GM23338 (cell line): ENCODE data around the gene POLR2B. TPM values are rescaled to one million over a fixed set of nuclear protein-coding genes. Genes with fewer than 3 reads are reported as not detected.

Experiments
- ATAC-seq: fragments of 200-7000 bp; cut with Tn5 transposase; 3 replicates; pipeline ENCODE4 v1.9.1; 2020
- DNase-seq: peaks from one replicate; pipeline ENCODE4 v3.0.0-alpha.2; 2015; ENCODE audit warnings: low spot score
- H2AFZ ChIP-seq: fragments of 200-600 bp; sonication (generic); 2 replicates; pipeline ENCODE4 v1.8.0; 2016; ENCODE audit warnings: antibody characterized with exemption, mild to moderate bottlenecking, moderate library complexity
- H3F3A ChIP-seq: fragments of 200-600 bp; sonication (generic); replicated peaks from 2 replicates; pipeline ENCODE4 v1.8.0; 2017; ENCODE audit warnings: antibody characterized with exemption, mixed run types, low read depth
- H3K27ac ChIP-seq: fragments of 200-600 bp; sonication (generic); 2 replicates; pipeline ENCODE4 v1.6.1; 2016; ENCODE audit warnings: low read depth
- H3K27me3 ChIP-seq: fragments of 200-600 bp; sonication (generic); 2 replicates; pipeline ENCODE4 v1.8.0; 2016; ENCODE audit warnings: mild to moderate bottlenecking, mixed run types, moderate library complexity; ENCODE audit not compliant: insufficient read depth
- H3K36me3 ChIP-seq: fragments of 200-600 bp; sonication (generic); 2 replicates; pipeline ENCODE4 v1.8.0; 2016; ENCODE audit warnings: mild to moderate bottlenecking; ENCODE audit not compliant: insufficient read depth
- H3K4me1 ChIP-seq: fragments of 200-600 bp; sonication (generic); 2 replicates; pipeline ENCODE4 v1.8.0; 2016; ENCODE audit warnings: mild to moderate bottlenecking, moderate library complexity; ENCODE audit not compliant: insufficient read depth
- H3K4me2 ChIP-seq: fragments of 200-600 bp; sonication (generic); 2 replicates; pipeline ENCODE4 v1.7.1; 2017; ENCODE audit warnings: mixed run types
- H3K4me3 ChIP-seq: fragments of 200-600 bp; sonication (generic); 2 replicates; pipeline ENCODE4 v1.6.1; 2016; ENCODE audit warnings: mixed run types
- H3K79me2 ChIP-seq: fragments of 200-600 bp; sonication (generic); replicated peaks from 2 replicates; pipeline ENCODE4 v1.8.0; 2017; ENCODE audit warnings: mild to moderate bottlenecking; ENCODE audit not compliant: insufficient read depth
- H3K9me2 ChIP-seq: fragments of 200-600 bp; sonication (generic); 2 replicates; pipeline ENCODE4 v1.8.0; 2017; ENCODE audit not compliant: insufficient read depth
- H4K20me1 ChIP-seq: fragments of 200-600 bp; sonication (generic); replicated peaks from 2 replicates; pipeline ENCODE4 v1.8.0; 2017; ENCODE audit warnings: mild to moderate bottlenecking; ENCODE audit not compliant: insufficient read depth
- H3K27ac Mint-ChIP-seq: 2 replicates; pipeline ENCODE4 v1.8.0; 2020; ENCODE audit warnings: inconsistent platforms, mild to moderate bottlenecking, moderate library complexity, mixed read lengths
- H3K27me3 Mint-ChIP-seq: 3 replicates; pipeline ENCODE4 v1.8.0; 2022; ENCODE audit warnings: low read depth, mild to moderate bottlenecking, moderate library complexity, mixed read lengths, inconsistent platforms; ENCODE audit not compliant: insufficient read depth, poor library complexity
- H3K36me3 Mint-ChIP-seq: 3 replicates; pipeline ENCODE4 v1.8.0; 2021; ENCODE audit warnings: low read depth, mild to moderate bottlenecking, inconsistent platforms, moderate library complexity, mixed read lengths
- H3K4me1 Mint-ChIP-seq: 3 replicates; pipeline ENCODE4 v1.8.0; 2020; ENCODE audit warnings: mild to moderate bottlenecking, inconsistent platforms, mixed read lengths
- H3K4me3 Mint-ChIP-seq: 3 replicates; pipeline ENCODE4 v1.8.0; 2021; ENCODE audit warnings: moderate library complexity, mild to moderate bottlenecking, inconsistent platforms, mixed read lengths
- H3K9me3 Mint-ChIP-seq: 3 replicates; pipeline ENCODE4 v1.8.0; 2020; ENCODE audit warnings: moderate library complexity, mild to moderate bottlenecking, inconsistent platforms, mixed read lengths
- CREB1 ChIP-seq: fragments of 250-450 bp; sonication (Bioruptor Pico); IDR thresholded peaks from 2 replicates; pipeline ENCODE4 v1.5.0; 2020; ENCODE audit warnings: low read depth, mild to moderate bottlenecking, moderate library complexity
- CTCF ChIP-seq, 2 experiments: fragments of 200-600 bp in 1 of 2; sonication (generic) in 1 of 2; conservative IDR thresholded peaks; 2 replicates each; pipeline versions ENCODE4 v1.5.1 to v1.6.1; 2016 to 2017; ENCODE audit warnings: antibody characterized with exemption in 2 of 2, low read depth in 2 of 2, mild to moderate bottlenecking in 2 of 2, moderate library complexity in 1 of 2
- ETS1 ChIP-seq: IDR thresholded peaks from 2 replicates; pipeline ENCODE4 v1.6.1; 2016; ENCODE audit warnings: antibody characterized with exemption
- EZH2 ChIP-seq: fragments of 200-600 bp; sonication (generic); IDR thresholded peaks from one replicate; pipeline ENCODE4 v1.8.0; 2017; ENCODE audit warnings: antibody characterized with exemption, mild to moderate bottlenecking, low read depth; ENCODE audit not compliant: unreplicated experiment
- EZH2phosphoT487 ChIP-seq: fragments of 200-600 bp; sonication (generic); IDR thresholded peaks from one replicate; pipeline ENCODE4 v1.8.1; 2018; ENCODE audit warnings: antibody characterized with exemption; ENCODE audit not compliant: unreplicated experiment
- JUNB ChIP-seq: IDR thresholded peaks from one replicate; pipeline ENCODE4 v1.6.1; 2016; ENCODE audit warnings: antibody characterized with exemption; ENCODE audit not compliant: unreplicated experiment
- NANOG ChIP-seq: IDR thresholded peaks from 2 replicates; pipeline ENCODE4 v1.6.1; 2016; ENCODE audit warnings: antibody characterized with exemption, borderline replicate concordance
- POLR2AphosphoS5 ChIP-seq: IDR thresholded peaks from 2 replicates; pipeline ENCODE4 v1.6.1; 2016; ENCODE audit warnings: antibody characterized with exemption, low read depth
- REST ChIP-seq: IDR thresholded peaks from one replicate; pipeline ENCODE4 v1.6.1; 2018; ENCODE audit warnings: antibody characterized with exemption; ENCODE audit not compliant: unreplicated experiment
- STAT1 ChIP-seq: IDR thresholded peaks from one replicate; pipeline ENCODE4 v1.6.1; 2016; ENCODE audit warnings: antibody characterized with exemption; ENCODE audit not compliant: unreplicated experiment
- ZNF114 ChIP-seq: fragments of 250-450 bp; sonication (Bioruptor Pico); IDR thresholded peaks from 2 replicates; pipeline ENCODE4 v1.5.0; 2020; ENCODE audit warnings: mild to moderate bottlenecking, moderate library complexity
- ZNF331 ChIP-seq: fragments of 250-450 bp; sonication (Bioruptor Pico); IDR thresholded peaks from 2 replicates; pipeline ENCODE4 v1.5.0; 2020; ENCODE audit warnings: low read depth, mild to moderate bottlenecking, moderate library complexity
- ZNF462 ChIP-seq: fragments of 250-450 bp; sonication (Bioruptor Pico); IDR thresholded peaks from 2 replicates; pipeline ENCODE4 v1.5.0; 2020; ENCODE audit warnings: mild to moderate bottlenecking, moderate library complexity
- polyA plus RNA-seq: library from polyadenylated mRNA; unstranded; fragments of >200 nt; fragmentation: Nextera tagmentation; extraction: Ambion mirVana; gene quantifications from 2 replicates; pipeline ENCODE4 v1.2.1, GENCODE V29; 2016
- total RNA-seq: library from RNA; depleted of rRNA; stranded (reverse); fragments of >200 nt; shearing (Covaris generic); gene quantifications from 2 replicates; pipeline ENCODE4 v1.2.3, GENCODE V29; 2014

The POLR2B gene
- total and polyA plus RNA-seq, 2 experiments from 2014 or later: 56.5 to 165 TPM

GRCh38 chr4:56972809-56973208, 5.9 kb upstream of the POLR2B start:
- peaks cover 47% of the 10 kb centered on the region for H3K36me3 ChIP-seq
- H3K9me2 ChIP-seq: no peaks in the 10 kb centered on the region
- no peaks in the 10 kb centered on the region for H3K27me3 ChIP-seq
- TF ChIP-seq ZNF462 (CRISPR knock-in tag): no peak
- TF ChIP-seq NANOG: no peak
- no peak for TF ChIP-seq CREB1 (CRISPR knock-in tag)
- no peak for TF ChIP-seq POLR2AphosphoS5
- TF ChIP-seq EZH2: no peak
- TF ChIP-seq JUNB: no peak
- no peak for TF ChIP-seq CTCF (conservative IDR thresholded peaks at IDR 0.05; ENCODE audit: low read depth in 2 of 2)
- no peak for TF ChIP-seq ZNF331
- TF ChIP-seq ZNF114 (CRISPR knock-in tag): no peak
- no peak for TF ChIP-seq EZH2phosphoT487
- TF ChIP-seq STAT1: no peak
- no peak for TF ChIP-seq ETS1
- TF ChIP-seq REST: no peak
- ATAC-seq: no peak
- H3K4me3 ChIP-seq: no peak overlapping the region
- H3K4me1 ChIP-seq: no peaks in the 10 kb centered on the region
- peaks cover 5% of the 10 kb centered on the region for H3K27me3 Mint-ChIP-seq
- no peak overlapping the region for H3K27ac ChIP-seq
- H2AFZ ChIP-seq: no peak overlapping the region
- peaks cover 44% of the 10 kb centered on the region for H3K36me3 Mint-ChIP-seq
- no peak overlapping the region for H3K4me2 ChIP-seq
- H3K79me2 ChIP-seq: peaks cover 34% of the 10 kb centered on the region
- no peak for DNase-seq
- no peaks in the 10 kb centered on the region for H3F3A ChIP-seq
- H3K9me3 Mint-ChIP-seq: no peaks in the 10 kb centered on the region
- H3K4me1 Mint-ChIP-seq: peaks cover 9% of the 10 kb centered on the region; the same call in 2 of the 3 replicates
- H3K27ac Mint-ChIP-seq: no peak overlapping the region
- peaks cover 44% of the 10 kb centered on the region for H4K20me1 ChIP-seq
- H3K4me3 Mint-ChIP-seq: no peak overlapping the region
